ENCODE results near the gene NUDC.
"Not testable (repeated sequence)": the region's sequence is repeated elsewhere in the genome, so short reads cannot be mapped to it uniquely, and the experiment has no call there.

NUDC gene

GRCh38 chr1:26941311-26941710 lies 19.8 kb downstream of the NUDC start:
- TF ChIP-seq, protein P1, sequence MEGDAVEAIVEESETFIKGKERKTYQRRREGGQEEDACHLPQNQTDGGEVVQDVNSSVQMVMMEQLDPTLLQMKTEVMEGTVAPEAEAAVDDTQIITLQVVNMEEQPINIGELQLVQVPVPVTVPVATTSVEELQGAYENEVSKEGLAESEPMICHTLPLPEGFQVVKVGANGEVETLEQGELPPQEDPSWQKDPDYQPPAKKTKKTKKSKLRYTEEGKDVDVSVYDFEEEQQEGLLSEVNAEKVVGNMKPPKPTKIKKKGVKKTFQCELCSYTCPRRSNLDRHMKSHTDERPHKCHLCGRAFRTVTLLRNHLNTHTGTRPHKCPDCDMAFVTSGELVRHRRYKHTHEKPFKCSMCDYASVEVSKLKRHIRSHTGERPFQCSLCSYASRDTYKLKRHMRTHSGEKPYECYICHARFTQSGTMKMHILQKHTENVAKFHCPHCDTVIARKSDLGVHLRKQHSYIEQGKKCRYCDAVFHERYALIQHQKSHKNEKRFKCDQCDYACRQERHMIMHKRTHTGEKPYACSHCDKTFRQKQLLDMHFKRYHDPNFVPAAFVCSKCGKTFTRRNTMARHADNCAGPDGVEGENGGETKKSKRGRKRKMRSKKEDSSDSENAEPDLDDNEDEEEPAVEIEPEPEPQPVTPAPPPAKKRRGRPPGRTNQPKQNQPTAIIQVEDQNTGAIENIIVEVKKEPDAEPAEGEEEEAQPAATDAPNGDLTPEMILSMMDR (IDR thresholded peaks at IDR 0.05; ENCODE audit: control insufficient read depth, insufficient read depth, low read depth, low read length, missing control alignments), result no peak

GRCh38 chr1:26942656-26943055 lies 21.1 kb downstream of the NUDC start:
- no peak overlapping the region for H3K4me3 ChIP-seq (ENCODE audit: control insufficient read depth, low read depth, low read length)
- DNase-seq (ENCODE audit: low read depth), result no peak
- TF ChIP-seq, protein P1 (IDR thresholded peaks at IDR 0.05; ENCODE audit: control insufficient read depth, insufficient read depth, low read depth, low read length, missing control alignments), result no peak

More at GRCh38 chr1:26941311-26941710, 19.8 kb downstream of the NUDC start:
- DNase-seq (ENCODE audit: low read depth), result no peak
- H3K4me3 ChIP-seq (ENCODE audit: control insufficient read depth, low read depth, low read length), result no peak overlapping the region

- TF ChIP-seq, protein P1 (IDR thresholded peaks at IDR 0.05; ENCODE audit: control insufficient read depth, insufficient read depth, low read depth, low read length, missing control alignments), result no peak
- no peak overlapping the region for H3K4me3 ChIP-seq (ENCODE audit: control insufficient read depth, low read depth, low read length)
- no peak for DNase-seq (ENCODE audit: low read depth)
Observed at GRCh38 chr1:26945138-26945537, 23.6 kb downstream of the NUDC start.

- no peak for DNase-seq (ENCODE audit: low read depth)
- H3K4me3 ChIP-seq (ENCODE audit: control insufficient read depth, low read depth, low read length), result no peak overlapping the region
- TF ChIP-seq, protein P1 (IDR thresholded peaks at IDR 0.05; ENCODE audit: control insufficient read depth, insufficient read depth, low read depth, low read length, missing control alignments), result no peak
Observed at GRCh38 chr1:26945728-26946127, 24.2 kb downstream of the NUDC start.

DNA sequence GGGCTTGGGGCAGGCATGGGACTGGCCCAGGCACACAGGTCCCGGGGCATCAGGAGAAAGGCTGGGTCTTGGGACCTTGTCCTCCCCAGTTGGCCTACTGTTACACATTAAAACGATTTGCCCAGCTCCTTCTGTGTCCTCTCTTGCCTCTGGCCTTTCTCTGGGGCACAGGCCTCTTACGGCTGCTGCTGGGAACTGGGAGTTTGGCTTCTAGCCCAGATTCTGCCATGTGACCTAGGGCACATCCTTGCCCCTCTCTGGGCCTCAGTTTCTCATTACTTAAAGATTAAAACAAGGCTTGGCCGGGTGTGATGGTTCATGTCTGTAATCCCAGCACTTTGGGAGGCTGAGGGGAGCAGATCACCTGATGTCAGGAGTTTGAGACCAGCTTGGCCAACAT lies 24.7 kb downstream of the NUDC start:
- no peak overlapping the region for H3K4me3 ChIP-seq (ENCODE audit: control insufficient read depth, low read depth, low read length)
- DNase-seq (ENCODE audit: low read depth), result no peak
- TF ChIP-seq, protein P1 (IDR thresholded peaks at IDR 0.05; ENCODE audit: control insufficient read depth, insufficient read depth, low read depth, low read length, missing control alignments), result no peak

GRCh38 chr1:26948725-26949057 lies 27.1 kb downstream of the NUDC start:
- H3K4me3 ChIP-seq (ENCODE audit: control insufficient read depth, low read depth, low read length); DNase-seq (ENCODE audit: low read depth): not testable (repeated sequence)

- TF ChIP-seq, protein P1 (IDR thresholded peaks at IDR 0.05; ENCODE audit: control insufficient read depth, insufficient read depth, low read depth, low read length, missing control alignments), result no peak
- no peak overlapping the region for H3K4me3 ChIP-seq (ENCODE audit: control insufficient read depth, low read depth, low read length)
- DNase-seq (ENCODE audit: low read depth), result no peak
Observed at GRCh38 chr1:26949266-26949925, 27.9 kb downstream of the NUDC start.

Data from AG09309 (cell line).